Activated CD8-positive, alpha-beta memory T cell treated with anti-CD3 and anti-CD28 coated beads for 1 hour (primary cell): Measurements from ENCODE around the gene SOX10.
A peak's percentile ranks its signal among the peaks of the same experiment; 100 is the strongest.

Experiments used
- DNase-seq, 2 donors: peaks; one replicate each; pipeline ENCODE4 v3.0.0-alpha.2; 2020; ENCODE audit warnings: low read depth in 1 of 2; ENCODE audit errors: extremely low read depth in 1 of 2

Gene SOX10

DNA sequence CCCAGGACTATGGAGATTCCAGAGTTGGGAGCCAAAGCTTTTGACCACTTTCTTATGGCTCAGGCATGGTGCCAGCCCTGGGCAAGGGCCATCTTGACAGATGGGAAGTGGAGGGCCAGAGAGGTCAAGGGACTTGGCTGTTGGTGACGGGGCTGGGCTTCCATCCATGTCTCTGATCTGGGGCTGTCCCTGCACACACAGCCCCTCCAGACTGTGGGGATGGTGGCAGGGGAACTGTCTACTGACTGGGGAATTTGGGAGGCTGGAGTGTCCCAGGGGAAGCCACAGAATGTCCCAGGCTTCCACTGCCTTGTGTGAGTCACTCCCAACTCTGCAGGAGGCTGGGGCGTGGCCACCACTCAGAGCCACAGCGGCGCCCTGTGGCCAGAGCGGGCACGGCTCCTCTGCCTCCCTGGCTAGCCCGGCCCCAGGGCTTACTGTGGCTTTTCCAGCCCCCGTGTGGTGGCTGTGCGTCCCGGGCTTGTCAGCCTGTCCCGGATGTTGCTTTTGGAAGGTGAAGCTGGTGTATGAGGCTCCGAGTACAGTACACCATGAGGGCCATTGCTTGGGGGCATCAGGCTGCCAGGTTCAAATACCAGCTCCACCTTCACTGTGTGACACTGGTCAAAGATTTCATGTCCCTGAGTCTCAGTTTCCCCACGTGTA lies 50.5 kb downstream of the SOX10 start:
- DNase-seq = peak; percentile 31 to 67

DNA sequence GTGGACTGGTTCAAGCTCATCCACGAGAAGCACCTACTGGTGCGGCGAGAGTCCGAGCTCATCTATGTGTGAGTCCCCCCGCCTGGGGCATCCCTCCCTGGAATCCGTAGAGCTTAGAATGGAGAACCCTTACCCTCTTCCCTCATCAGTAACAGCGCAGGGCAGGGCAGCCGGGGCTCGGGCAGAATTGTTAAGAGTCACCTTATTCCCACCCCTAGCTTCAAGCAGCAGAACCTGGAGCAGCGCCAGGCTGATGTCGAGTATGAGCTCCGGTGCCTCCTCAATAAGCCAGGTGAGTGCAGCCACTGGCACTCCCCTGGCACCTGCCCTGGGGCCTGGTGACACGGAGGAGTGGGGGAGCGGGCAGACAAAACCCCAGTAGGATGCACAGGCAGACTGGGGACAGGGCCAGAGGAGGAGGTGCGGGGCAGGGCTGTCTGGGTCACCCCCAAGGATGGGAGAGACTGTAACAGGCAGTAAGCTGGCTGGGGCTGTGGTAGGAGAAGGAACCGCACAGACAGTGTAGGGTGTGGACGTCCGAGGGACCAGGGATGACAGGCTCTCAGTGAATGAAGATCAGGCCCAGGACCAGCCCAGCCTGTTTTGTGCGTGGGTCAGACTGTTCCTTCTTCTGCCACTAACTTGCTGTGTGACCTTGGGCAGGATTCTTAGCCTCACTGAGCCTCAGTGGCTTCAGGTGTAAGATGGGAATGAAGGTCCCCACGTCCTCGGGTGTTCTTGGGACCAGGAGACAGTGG lies 51.4 kb downstream of the SOX10 start:
- no peak for DNase-seq

DNA sequence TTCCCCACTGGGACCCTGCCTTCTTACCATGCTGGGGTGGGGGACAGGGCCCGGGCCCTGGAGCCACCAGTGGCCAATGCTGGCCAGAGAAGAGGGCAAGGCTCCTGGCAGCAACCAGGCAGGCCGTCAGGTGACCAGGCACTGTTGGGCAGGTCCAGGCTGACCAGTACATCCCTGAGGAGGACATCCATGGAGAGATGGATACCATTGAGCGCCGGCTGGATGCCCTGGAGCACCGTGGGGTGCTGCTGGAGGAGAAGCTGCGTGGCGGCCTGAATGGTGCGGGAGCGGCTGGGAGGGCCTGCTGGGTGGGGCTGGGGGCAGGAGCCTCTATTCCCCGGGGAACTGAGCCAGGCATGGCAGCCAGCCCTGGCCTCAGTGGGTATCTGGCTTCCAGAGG lies 52.0 kb downstream of the SOX10 start:
- DNase-seq = no peak

DNA sequence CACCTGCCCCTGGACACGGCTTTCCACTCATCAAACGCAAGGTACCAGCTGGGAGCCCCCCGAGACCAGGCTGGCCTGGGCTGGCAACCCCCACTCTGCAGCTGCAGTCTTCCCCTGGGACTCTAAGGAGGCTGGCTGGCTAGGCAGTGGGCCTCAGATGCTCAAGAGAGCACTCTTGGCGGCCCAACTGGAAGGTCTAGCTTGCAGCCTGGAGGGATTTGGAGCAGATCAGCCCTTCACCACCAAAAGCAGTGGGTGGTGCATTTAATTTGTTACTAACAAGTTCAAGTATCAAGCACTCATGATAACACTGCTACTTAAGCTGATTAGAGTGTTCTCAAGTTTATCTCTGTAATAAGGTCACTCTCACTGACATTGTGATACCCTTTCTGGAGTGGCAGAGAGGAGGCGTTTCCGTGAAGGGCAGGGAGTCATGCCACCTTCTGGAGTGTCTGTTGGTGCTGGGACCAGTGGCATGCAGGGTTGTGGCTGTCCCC lies 52.4 kb downstream of the SOX10 start:
- no peak for DNase-seq

DNA sequence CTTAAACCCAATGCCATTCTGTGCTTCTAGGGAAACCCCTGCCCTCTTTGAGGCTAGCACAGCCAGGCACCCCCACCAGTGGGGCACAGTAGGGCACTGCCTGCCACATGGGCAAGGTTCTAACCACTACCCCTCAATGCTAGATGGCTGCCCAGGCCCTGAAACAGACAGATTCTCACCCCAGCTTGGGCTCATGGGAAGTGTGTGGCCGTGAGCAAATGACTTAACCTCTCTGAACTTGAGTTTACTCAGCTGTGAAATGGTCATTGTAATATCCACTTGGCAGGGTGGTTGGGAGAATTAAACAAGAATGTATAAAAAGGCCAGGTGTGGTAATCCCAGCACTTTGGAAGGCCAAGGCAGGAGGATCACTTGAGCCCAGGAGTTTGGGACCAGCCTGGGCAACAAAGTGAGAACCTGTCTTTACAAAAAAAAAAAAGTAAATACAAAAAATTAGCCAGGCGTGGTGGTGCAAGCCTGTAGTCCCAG lies 53.4 kb downstream of the SOX10 start:
- no peak for DNase-seq

DNA sequence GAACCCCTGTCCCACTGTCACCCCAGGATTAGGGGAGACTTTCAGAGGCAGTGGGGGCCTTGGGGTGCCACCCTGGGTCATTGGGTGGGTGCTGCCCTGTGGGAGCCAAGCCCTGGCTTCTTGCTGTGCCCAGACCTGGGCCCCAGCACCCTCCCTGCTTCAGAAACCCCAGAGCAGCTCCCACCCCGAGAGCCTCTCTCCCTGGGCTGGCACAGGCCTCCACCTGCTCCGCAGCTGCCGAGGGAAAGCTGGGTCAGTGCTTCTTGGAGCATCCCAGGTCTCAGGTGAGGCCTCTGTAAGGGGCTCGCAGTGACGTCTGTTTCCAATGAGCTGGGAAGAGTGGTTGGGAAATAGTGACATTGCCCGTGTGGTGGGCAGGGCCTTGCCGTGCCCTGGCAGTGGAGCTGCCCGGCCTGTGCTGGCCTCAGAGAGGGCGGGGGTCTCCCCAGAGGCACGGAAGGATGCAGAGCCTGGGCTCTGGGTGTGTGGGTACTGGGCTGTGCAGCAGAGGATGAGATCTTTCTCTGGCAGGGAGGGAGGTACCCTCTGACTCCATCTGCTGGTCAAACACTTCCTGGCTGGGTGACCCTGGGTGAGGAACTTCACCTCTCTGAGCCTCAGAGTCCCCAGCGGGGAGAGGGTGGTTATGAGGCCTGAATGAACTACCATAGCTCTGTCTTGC lies 53.9 kb downstream of the SOX10 start:
- DNase-seq = no peak

DNA sequence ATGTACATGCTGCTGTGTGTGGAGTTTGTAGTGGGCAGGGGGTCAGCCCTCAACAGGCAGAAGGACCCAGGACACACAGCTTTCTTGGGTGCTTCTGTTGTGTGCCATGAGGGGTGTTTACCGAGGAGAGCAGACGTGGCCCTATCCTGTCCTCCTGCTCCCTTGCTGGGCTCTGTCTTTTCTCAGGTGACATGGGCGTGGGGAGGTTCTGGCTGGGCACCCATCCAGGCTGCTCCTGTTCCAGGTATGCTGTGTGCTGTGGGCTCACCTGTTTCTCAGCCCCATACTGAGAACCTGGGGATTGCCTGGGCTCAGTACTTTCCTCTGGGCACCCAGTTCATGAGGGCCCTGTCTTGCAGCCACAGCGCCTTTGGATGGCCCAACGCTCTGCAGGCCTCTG lies 55.0 kb downstream of the SOX10 start:
- DNase-seq = no peak

DNA sequence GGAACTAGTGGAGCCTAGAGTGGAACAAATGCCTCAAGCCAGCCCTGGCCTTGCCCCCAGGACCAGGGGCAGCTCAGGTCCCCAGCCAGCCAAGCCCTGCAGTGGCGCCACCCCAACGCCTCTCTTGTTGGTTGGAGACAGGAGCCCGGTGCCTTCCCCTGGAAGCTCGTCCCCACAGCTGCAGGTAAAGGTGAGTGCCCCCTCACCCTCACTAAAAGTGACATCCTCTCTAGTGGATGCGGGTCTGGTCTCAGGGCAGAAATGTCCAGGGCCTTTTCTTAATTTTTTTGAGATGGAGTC lies 56.8 kb downstream of the SOX10 start:
- no peak for DNase-seq

DNA sequence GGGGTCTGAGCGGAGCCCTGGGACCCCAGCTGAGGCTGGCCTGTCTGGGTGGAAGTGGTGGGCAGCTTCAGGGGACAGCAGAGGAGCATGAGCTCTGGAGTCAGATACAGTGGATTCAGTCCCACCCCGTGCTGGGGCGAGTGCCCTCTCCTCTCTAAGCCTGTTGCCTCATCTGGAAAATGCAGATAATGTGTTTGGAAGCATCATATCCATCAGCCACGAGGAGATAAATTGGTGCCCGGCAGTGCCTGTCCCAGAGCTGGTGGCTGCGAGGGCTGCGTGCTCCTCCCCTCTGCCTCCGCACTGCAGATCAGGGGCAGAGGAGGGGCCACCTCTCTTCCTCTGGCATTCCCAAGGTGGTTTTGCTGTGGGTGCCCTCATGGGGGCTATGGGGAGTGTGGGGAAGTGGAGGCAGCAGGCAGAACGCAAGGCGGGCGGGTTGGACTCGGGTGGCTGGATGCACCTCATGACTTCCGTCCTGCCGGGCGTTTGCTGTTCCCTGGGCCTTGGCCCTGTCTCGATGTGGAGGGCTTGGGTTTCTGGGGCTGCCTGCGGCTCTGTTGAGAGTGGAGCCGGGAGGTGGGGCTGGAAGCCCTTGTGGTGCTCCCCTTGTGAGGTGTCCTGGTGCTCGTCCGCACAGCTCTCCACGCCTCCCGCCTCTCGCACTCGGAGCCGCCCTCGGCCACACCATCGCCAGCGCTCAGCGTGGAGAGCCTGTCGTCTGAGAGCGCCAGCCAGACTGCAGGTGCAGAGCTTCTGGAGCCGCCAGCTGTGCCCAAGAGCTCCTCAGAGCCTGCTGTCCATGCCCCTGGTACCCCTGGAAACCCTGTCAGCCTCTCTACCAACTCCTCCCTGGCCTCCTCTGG lies 57.4 kb downstream of the SOX10 start:
- no peak for DNase-seq

DNA sequence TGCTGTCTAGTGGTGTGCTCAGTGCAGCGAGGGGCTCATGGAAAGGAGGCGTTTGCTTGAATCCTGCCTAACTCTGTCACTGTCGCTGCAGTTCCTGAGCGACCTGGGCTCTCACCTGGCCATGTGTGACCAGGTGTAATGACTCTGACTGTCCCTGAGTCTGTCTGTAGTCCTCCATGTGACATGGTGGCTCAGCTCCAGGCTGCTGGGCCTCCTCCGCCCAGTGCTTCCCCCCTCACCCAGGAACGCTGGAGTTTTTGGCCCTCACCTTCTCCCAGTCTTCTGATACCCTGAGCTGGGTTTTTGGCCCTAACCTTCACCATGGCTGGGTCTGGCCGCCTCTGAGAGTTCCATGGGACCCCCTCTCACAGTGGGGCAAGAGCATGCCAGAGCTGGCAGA lies 58.0 kb downstream of the SOX10 start:
- no peak for DNase-seq

DNA sequence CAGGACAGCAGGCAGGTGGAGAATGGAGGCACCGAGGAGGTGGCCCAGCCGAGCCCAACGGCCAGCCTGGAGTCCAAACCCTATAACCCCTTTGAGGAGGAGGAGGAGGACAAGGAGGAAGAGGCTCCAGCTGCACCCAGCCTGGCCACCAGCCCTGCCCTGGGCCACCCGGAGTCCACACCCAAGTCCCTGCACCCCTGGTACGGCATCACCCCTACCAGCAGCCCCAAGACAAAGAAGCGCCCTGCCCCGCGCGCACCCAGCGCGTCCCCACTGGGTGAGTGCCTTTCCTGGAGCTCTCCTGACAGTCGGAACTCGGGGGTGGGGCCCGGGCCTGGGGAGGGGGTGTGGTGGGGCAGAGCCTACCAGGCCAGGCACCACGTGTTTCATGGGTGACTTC lies 58.6 kb downstream of the SOX10 start:
- no peak for DNase-seq

DNA sequence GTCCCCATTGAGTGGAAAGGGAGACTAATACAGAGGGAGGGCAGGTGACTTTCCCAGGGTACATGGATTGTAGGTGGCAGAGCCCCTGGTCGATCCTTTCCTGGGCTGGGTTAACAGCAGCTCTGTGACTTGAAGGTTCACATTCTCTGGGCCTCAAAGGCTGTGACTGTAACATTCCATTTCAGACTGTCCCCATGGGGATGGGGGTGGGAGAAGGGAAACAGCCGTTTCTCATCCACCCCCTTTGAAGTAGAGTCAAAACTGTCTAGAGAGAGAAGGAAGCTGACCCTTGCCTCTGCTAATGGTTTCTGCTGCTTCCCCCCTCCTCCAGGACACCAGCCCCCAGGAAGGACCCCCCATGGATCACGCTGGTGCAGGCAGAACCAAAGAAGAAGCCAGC lies 59.0 kb downstream of the SOX10 start:
- DNase-seq = no peak

DNA sequence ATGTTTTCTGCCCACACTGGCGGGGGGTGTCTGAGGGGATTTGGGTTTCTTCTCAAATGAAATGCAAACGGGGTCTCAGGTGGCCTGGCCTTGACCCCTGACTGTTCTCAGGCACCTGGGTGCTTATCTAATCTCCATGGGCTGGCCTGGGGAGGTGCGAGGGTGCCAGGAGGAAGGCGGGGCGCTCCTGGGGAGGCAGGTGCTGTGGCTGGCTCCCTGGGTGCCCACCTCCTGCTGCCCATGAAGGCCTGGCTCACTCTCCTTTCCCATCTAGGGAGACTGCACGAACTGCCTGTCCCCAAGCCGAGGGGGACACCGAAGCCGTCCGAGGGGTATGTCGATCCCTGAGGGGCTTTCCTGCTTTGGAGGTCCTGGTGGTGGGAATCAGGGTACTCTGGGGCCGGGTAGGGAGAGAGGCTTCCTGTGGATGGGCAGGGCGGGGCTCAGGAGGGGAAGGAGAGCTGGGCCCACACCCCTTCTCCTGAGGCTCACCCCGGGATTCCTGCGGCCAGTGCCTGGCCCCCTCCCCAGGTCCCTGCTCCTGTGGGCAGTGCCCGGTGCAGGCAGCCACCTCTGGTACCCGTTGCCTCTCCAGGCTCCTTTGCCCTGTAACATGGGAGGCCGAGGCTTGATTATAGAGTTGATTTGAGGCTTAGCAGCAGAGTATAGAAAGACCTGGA lies 59.8 kb downstream of the SOX10 start:
- no peak for DNase-seq

DNA sequence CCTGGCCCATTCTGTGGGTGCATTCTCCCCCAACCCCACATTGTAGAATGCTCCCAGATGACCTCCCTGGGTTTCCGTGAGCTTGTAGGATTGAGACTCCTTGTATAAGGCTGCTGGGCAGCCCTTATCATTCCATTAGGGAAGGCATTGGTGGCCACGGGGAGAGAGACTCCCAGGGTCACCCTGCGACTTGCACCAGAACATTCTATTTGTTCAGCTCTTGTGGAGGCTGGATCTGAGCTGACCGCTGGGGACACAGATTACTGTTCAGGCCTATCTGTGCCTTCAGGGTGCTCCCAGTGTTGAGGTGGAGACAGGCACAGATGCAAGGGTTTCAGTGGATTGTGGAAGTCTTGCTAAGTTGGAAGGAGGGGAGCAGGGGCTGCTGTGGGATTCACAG lies 60.4 kb downstream of the SOX10 start:
- no peak for DNase-seq
